GM23338 (cell line): ENCODE results near the gene UBAP1L. TPM values are rescaled to one million over a fixed set of nuclear protein-coding genes. Genes with fewer than 3 reads are reported as not detected.

ENCODE experiments used
- ATAC-seq: fragments of 200-7000 bp; cut with Tn5 transposase; 3 replicates; pipeline ENCODE4 v1.9.1; 2020
- DNase-seq: peaks from one replicate; pipeline ENCODE4 v3.0.0-alpha.2; 2015; ENCODE audit warnings: low spot score
- H2AFZ ChIP-seq: fragments of 200-600 bp; sonication (generic); 2 replicates; pipeline ENCODE4 v1.8.0; 2016; ENCODE audit warnings: antibody characterized with exemption, mild to moderate bottlenecking, moderate library complexity
- H3F3A ChIP-seq: fragments of 200-600 bp; sonication (generic); replicated peaks from 2 replicates; pipeline ENCODE4 v1.8.0; 2017; ENCODE audit warnings: antibody characterized with exemption, mixed run types, low read depth
- H3K27ac ChIP-seq: fragments of 200-600 bp; sonication (generic); 2 replicates; pipeline ENCODE4 v1.6.1; 2016; ENCODE audit warnings: low read depth
- H3K27me3 ChIP-seq: fragments of 200-600 bp; sonication (generic); 2 replicates; pipeline ENCODE4 v1.8.0; 2016; ENCODE audit warnings: mild to moderate bottlenecking, mixed run types, moderate library complexity; ENCODE audit not compliant: insufficient read depth
- H3K36me3 ChIP-seq: fragments of 200-600 bp; sonication (generic); 2 replicates; pipeline ENCODE4 v1.8.0; 2016; ENCODE audit warnings: mild to moderate bottlenecking; ENCODE audit not compliant: insufficient read depth
- H3K4me1 ChIP-seq: fragments of 200-600 bp; sonication (generic); 2 replicates; pipeline ENCODE4 v1.8.0; 2016; ENCODE audit warnings: mild to moderate bottlenecking, moderate library complexity; ENCODE audit not compliant: insufficient read depth
- H3K4me2 ChIP-seq: fragments of 200-600 bp; sonication (generic); 2 replicates; pipeline ENCODE4 v1.7.1; 2017; ENCODE audit warnings: mixed run types
- H3K4me3 ChIP-seq: fragments of 200-600 bp; sonication (generic); 2 replicates; pipeline ENCODE4 v1.6.1; 2016; ENCODE audit warnings: mixed run types
- H3K79me2 ChIP-seq: fragments of 200-600 bp; sonication (generic); replicated peaks from 2 replicates; pipeline ENCODE4 v1.8.0; 2017; ENCODE audit warnings: mild to moderate bottlenecking; ENCODE audit not compliant: insufficient read depth
- H3K9me2 ChIP-seq: fragments of 200-600 bp; sonication (generic); 2 replicates; pipeline ENCODE4 v1.8.0; 2017; ENCODE audit not compliant: insufficient read depth
- H4K20me1 ChIP-seq: fragments of 200-600 bp; sonication (generic); replicated peaks from 2 replicates; pipeline ENCODE4 v1.8.0; 2017; ENCODE audit warnings: mild to moderate bottlenecking; ENCODE audit not compliant: insufficient read depth
- H3K27ac Mint-ChIP-seq: 2 replicates; pipeline ENCODE4 v1.8.0; 2020; ENCODE audit warnings: inconsistent platforms, mild to moderate bottlenecking, moderate library complexity, mixed read lengths
- H3K27me3 Mint-ChIP-seq: 3 replicates; pipeline ENCODE4 v1.8.0; 2022; ENCODE audit warnings: low read depth, mild to moderate bottlenecking, moderate library complexity, mixed read lengths, inconsistent platforms; ENCODE audit not compliant: insufficient read depth, poor library complexity
- H3K36me3 Mint-ChIP-seq: 3 replicates; pipeline ENCODE4 v1.8.0; 2021; ENCODE audit warnings: low read depth, mild to moderate bottlenecking, inconsistent platforms, moderate library complexity, mixed read lengths
- H3K4me1 Mint-ChIP-seq: 3 replicates; pipeline ENCODE4 v1.8.0; 2020; ENCODE audit warnings: mild to moderate bottlenecking, inconsistent platforms, mixed read lengths
- H3K4me3 Mint-ChIP-seq: 3 replicates; pipeline ENCODE4 v1.8.0; 2021; ENCODE audit warnings: moderate library complexity, mild to moderate bottlenecking, inconsistent platforms, mixed read lengths
- H3K9me3 Mint-ChIP-seq: 3 replicates; pipeline ENCODE4 v1.8.0; 2020; ENCODE audit warnings: moderate library complexity, mild to moderate bottlenecking, inconsistent platforms, mixed read lengths
- CTCF ChIP-seq, 2 experiments: fragments of 200-600 bp in 1 of 2; sonication (generic) in 1 of 2; conservative IDR thresholded peaks; 2 replicates each; pipeline versions ENCODE4 v1.5.1 to v1.6.1; 2016 to 2017; ENCODE audit warnings: antibody characterized with exemption in 2 of 2, low read depth in 2 of 2, mild to moderate bottlenecking in 2 of 2, moderate library complexity in 1 of 2
- NANOG ChIP-seq: IDR thresholded peaks from 2 replicates; pipeline ENCODE4 v1.6.1; 2016; ENCODE audit warnings: antibody characterized with exemption, borderline replicate concordance
- POLR2AphosphoS5 ChIP-seq: IDR thresholded peaks from 2 replicates; pipeline ENCODE4 v1.6.1; 2016; ENCODE audit warnings: antibody characterized with exemption, low read depth
- ZNF114 ChIP-seq: fragments of 250-450 bp; sonication (Bioruptor Pico); IDR thresholded peaks from 2 replicates; pipeline ENCODE4 v1.5.0; 2020; ENCODE audit warnings: mild to moderate bottlenecking, moderate library complexity
- ZNF462 ChIP-seq: fragments of 250-450 bp; sonication (Bioruptor Pico); IDR thresholded peaks from 2 replicates; pipeline ENCODE4 v1.5.0; 2020; ENCODE audit warnings: mild to moderate bottlenecking, moderate library complexity
- polyA plus RNA-seq: library from polyadenylated mRNA; unstranded; fragments of >200 nt; fragmentation: Nextera tagmentation; extraction: Ambion mirVana; gene quantifications from 2 replicates; pipeline ENCODE4 v1.2.1, GENCODE V29; 2016
- total RNA-seq: library from RNA; depleted of rRNA; stranded (reverse); fragments of >200 nt; shearing (Covaris generic); gene quantifications from 2 replicates; pipeline ENCODE4 v1.2.3, GENCODE V29; 2014

Gene UBAP1L
- total and polyA plus RNA-seq, 2 experiments from 2014 or later = 0.53 to 1.5 TPM

GRCh38 chr15:65066635-65067316, 48.2 kb downstream of the UBAP1L start:
- H3F3A ChIP-seq = peaks cover 5% of the 10 kb centered on the region; the same call in 1 of the 2 replicates
- peak overlapping the region; percentile 99 for H2AFZ ChIP-seq
- Mint-ChIP-seq H3K36me3 (no peaks in the 10 kb centered on the region; the same call in 2 of the 3 replicates), H3K27me3 (peaks cover 15% of the 10 kb centered on the region), H3K9me3 (no peaks in the 10 kb centered on the region), H3K27ac (no peak overlapping the region), H3K4me1 (peaks cover 21% of the 10 kb centered on the region), H3K4me3 (peak overlapping the region; percentile 78)
- H3K27me3 ChIP-seq = peaks cover 11% of the 10 kb centered on the region
- no peak for TF ChIP-seq NANOG
- TF ChIP-seq CTCF (conservative IDR thresholded peaks at IDR 0.05; ENCODE audit: low read depth in 2 of 2) = no peak
- no peak for TF ChIP-seq ZNF462 (CRISPR knock-in tag)
- TF ChIP-seq ZNF114 = no peak
- no peak for TF ChIP-seq POLR2AphosphoS5
- H3K4me1 ChIP-seq = peaks cover 25% of the 10 kb centered on the region
- no peaks in the 10 kb centered on the region for H3K79me2 ChIP-seq
- peak overlapping the region; percentile 93 for H3K4me2 ChIP-seq
- H3K9me2 ChIP-seq = no peaks in the 10 kb centered on the region
- H3K27ac ChIP-seq = no peak overlapping the region
- 0 out of 2 replicates have a peak, but pooled peaks cover 3% of the 10 kb centered on the region for H4K20me1 ChIP-seq
- H3K4me3 ChIP-seq = peak overlapping the region; percentile 73
- DNase-seq (peak; percentile 35), ATAC-seq (peak; percentile 52)
- no peaks in the 10 kb centered on the region for H3K36me3 ChIP-seq
